ENCODE data around the gene ABCA5. TPM values are rescaled to one million over a fixed set of nuclear protein-coding genes. Genes with fewer than 3 reads are reported as not detected.
"Not testable (repeated sequence)": the region's sequence is repeated elsewhere in the genome, so short reads cannot be mapped to it uniquely, and the experiment has no call there.

ABCA5 gene
- total and polyA plus RNA-seq, 4 donors: 4.8 to 76.3 (median 19.8) TPM

DNA sequence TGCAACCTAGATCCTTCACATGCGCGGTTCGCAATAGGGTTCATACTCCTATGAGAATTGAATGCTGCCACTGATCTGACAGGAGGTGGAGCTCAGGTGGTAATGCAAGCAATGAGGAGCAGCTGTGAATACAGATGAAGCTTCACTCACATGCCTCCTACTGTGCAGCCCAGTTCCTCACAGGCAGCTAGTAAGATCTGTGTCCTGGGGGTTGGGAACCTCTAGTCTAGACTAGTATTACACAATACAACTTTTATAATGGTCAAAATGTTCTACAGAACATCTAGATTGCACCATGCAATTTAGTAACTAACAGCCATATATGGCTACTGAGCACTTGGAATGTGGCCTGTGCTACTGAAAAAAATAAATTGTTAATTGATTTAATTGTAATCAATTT lies 26.7 kb downstream of the ABCA5 start:
- 96 to 99% methylated on average over 3 of the region's 3 CpGs for WGBS, 2 donors
- DNase-seq (no peak), ATAC-seq (ENCODE audit: insufficient read depth, low FRiP score) (no peak)
- Histone ChIP-seq H3K27ac (ENCODE audit: low read depth in 1 of 2, low read length in 1 of 2) (no peak overlapping the region), H3K4me1 (ENCODE audit: control insufficient read depth in 5 of 5, insufficient read depth in 5 of 5, low read length in 5 of 5) (no peaks in the 10 kb centered on the region), H3K9ac (ENCODE audit: insufficient read depth in 1 of 2, low read length in 2 of 2) (no peak overlapping the region), H3K27me3 (ENCODE audit: control insufficient read depth in 3 of 3, insufficient read depth in 3 of 3, low read length in 2 of 3) (no peaks in the 10 kb centered on the region), H3K9me3 (ENCODE audit: control insufficient read depth in 4 of 4, insufficient read depth in 3 of 4, low read length in 3 of 4) (no peaks in the 10 kb centered on the region), H3K36me3 (ENCODE audit: control insufficient read depth in 4 of 4, insufficient read depth in 4 of 4, low read length in 4 of 4) (peaks cover 0 to 8% (median 1%) of the 10 kb centered on the region in 4 donors), H3K4me3 (no peak overlapping the region)
- TF ChIP-seq, protein P1, sequence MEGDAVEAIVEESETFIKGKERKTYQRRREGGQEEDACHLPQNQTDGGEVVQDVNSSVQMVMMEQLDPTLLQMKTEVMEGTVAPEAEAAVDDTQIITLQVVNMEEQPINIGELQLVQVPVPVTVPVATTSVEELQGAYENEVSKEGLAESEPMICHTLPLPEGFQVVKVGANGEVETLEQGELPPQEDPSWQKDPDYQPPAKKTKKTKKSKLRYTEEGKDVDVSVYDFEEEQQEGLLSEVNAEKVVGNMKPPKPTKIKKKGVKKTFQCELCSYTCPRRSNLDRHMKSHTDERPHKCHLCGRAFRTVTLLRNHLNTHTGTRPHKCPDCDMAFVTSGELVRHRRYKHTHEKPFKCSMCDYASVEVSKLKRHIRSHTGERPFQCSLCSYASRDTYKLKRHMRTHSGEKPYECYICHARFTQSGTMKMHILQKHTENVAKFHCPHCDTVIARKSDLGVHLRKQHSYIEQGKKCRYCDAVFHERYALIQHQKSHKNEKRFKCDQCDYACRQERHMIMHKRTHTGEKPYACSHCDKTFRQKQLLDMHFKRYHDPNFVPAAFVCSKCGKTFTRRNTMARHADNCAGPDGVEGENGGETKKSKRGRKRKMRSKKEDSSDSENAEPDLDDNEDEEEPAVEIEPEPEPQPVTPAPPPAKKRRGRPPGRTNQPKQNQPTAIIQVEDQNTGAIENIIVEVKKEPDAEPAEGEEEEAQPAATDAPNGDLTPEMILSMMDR (IDR thresholded peaks at IDR 0.05; ENCODE audit: control extremely low read depth, extremely low read depth): no peak

DNA sequence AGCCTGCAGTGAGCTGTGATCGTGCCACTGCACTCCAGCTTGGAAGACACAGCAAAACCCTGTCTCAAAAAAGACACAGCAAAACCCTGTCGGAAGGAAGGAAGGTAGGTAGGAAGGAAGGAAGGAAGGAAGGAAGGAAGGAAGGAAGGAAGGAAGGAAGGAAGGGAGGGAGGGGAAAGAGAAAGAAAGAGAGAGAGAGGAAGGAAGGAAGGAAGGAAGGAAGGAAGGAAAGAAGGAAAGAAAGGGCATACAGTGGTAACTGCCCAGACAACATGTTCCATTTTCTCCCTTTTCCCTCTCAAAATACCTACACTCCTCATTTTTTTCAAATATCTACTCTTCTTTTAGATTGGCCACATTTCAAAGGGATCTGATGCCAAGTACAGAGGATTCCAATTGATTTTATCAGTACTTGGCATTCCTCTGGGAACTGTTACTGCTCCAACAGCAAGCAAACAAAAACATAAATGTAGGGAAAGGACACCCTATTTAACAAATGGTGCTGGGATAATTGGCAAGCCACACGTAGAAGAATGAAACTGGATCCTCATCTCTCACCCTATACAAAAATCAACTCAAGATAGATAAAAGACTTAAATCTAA lies 28.7 kb downstream of the ABCA5 start:
- H3K9ac ChIP-seq (ENCODE audit: insufficient read depth in 1 of 2, low read length in 2 of 2); H3K4me3 ChIP-seq; H3K27ac ChIP-seq (ENCODE audit: low read depth in 1 of 2, low read length in 1 of 2); H3K27me3 ChIP-seq (ENCODE audit: control insufficient read depth in 3 of 3, insufficient read depth in 3 of 3, low read length in 2 of 3); H3K4me1 ChIP-seq (ENCODE audit: control insufficient read depth in 5 of 5, insufficient read depth in 5 of 5, low read length in 5 of 5); DNase-seq; H3K9me3 ChIP-seq (ENCODE audit: control insufficient read depth in 4 of 4, insufficient read depth in 3 of 4, low read length in 3 of 4); ATAC-seq (ENCODE audit: insufficient read depth, low FRiP score): not testable (repeated sequence)
- WGBS, 2 donors: 85 to 96% methylated on average over 3 of the region's 3 CpGs
- H3K36me3 ChIP-seq (ENCODE audit: control insufficient read depth in 4 of 4, insufficient read depth in 4 of 4, low read length in 4 of 4): peaks cover 0 to 14% (median 2%) of the 10 kb centered on the region in 4 donors

DNA sequence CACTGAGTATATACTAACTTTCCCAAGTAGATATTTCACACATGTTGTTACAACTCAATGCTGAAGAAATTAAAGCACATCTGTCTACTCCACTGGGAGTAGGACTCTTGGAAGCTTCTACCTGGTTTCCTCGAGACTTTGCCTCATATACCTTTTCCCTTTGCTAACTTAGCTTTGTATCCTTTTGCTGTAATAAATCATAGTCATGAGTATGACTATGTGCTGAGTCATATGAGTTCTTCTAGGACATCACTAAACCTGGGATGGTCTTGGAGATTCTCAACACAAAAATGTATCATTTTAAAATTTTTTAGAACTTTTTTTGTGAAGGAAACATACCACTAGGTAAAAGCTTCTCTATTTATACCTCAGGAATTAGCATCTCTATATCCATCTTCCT lies 39.8 kb downstream of the ABCA5 start:
- WGBS, 2 donors: 91 to 100% methylated on average over 1 of the region's 1 CpG
- H3K9me3 ChIP-seq (ENCODE audit: control insufficient read depth in 4 of 4, insufficient read depth in 3 of 4, low read length in 3 of 4): no peaks in the 10 kb centered on the region
- no peak overlapping the region for H3K9ac ChIP-seq (ENCODE audit: insufficient read depth in 1 of 2, low read length in 2 of 2)
- H3K27ac ChIP-seq (ENCODE audit: low read depth in 1 of 2, low read length in 1 of 2): no peak overlapping the region
- no peaks in the 10 kb centered on the region for H3K27me3 ChIP-seq (ENCODE audit: control insufficient read depth in 3 of 3, insufficient read depth in 3 of 3, low read length in 2 of 3)
- TF ChIP-seq, protein P1 (IDR thresholded peaks at IDR 0.05; ENCODE audit: control extremely low read depth, extremely low read depth): no peak
- no peaks in the 10 kb centered on the region for H3K4me1 ChIP-seq (ENCODE audit: control insufficient read depth in 5 of 5, insufficient read depth in 5 of 5, low read length in 5 of 5)
- peaks cover 0 to 30% (median 4%) of the 10 kb centered on the region in 4 donors for H3K36me3 ChIP-seq (ENCODE audit: control insufficient read depth in 4 of 4, insufficient read depth in 4 of 4, low read length in 4 of 4)
- DNase-seq (no peak), ATAC-seq (ENCODE audit: insufficient read depth, low FRiP score) (no peak)
- H3K4me3 ChIP-seq: no peak overlapping the region

DNA sequence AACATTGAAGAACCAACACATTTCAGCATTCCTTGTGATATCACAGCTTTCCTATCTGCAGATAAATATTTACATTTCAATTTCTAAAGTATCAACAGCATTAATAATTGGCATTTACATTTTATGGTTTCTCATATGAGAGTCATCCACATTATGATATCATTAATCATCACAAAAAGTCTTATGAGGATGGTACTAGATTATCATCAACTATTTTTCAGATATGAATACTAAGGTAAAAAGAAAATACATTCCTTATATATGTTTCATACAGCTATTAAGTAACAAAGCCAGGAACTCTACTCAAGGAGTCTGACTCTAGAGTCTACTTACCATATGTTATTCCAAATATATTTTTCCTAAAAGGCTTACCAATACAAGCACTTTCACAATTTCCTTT lies 40.7 kb downstream of the ABCA5 start:
- H3K9me3 ChIP-seq (ENCODE audit: control insufficient read depth in 4 of 4, insufficient read depth in 3 of 4, low read length in 3 of 4): no peaks in the 10 kb centered on the region
- peaks cover 0 to 33% (median 4%) of the 10 kb centered on the region in 4 donors for H3K36me3 ChIP-seq (ENCODE audit: control insufficient read depth in 4 of 4, insufficient read depth in 4 of 4, low read length in 4 of 4)
- TF ChIP-seq, protein P1 (IDR thresholded peaks at IDR 0.05; ENCODE audit: control extremely low read depth, extremely low read depth): no peak
- no peaks in the 10 kb centered on the region for H3K27me3 ChIP-seq (ENCODE audit: control insufficient read depth in 3 of 3, insufficient read depth in 3 of 3, low read length in 2 of 3)
- DNase-seq (no peak), ATAC-seq (ENCODE audit: insufficient read depth, low FRiP score) (no peak)
- H3K4me1 ChIP-seq (ENCODE audit: control insufficient read depth in 5 of 5, insufficient read depth in 5 of 5, low read length in 5 of 5): no peaks in the 10 kb centered on the region
- no peak overlapping the region for H3K4me3 ChIP-seq
- H3K27ac ChIP-seq (ENCODE audit: low read depth in 1 of 2, low read length in 1 of 2): no peak overlapping the region
- no peak overlapping the region for H3K9ac ChIP-seq (ENCODE audit: insufficient read depth in 1 of 2, low read length in 2 of 2)
